HFFc6 (cell line): ENCODE measurements around the gene RAD51D. TPM values are rescaled to one million over a fixed set of nuclear protein-coding genes. Genes with fewer than 3 reads are reported as not detected.

Experiments
- DNase-seq: peaks from one replicate; pipeline ENCODE4 v3.0.0-alpha.2; 2018
- H3K27ac Mint-ChIP-seq: 2 replicates; pipeline ENCODE4 v1.8.0; 2020; ENCODE audit warnings: mild to moderate bottlenecking, mixed read lengths
- H3K27me3 Mint-ChIP-seq: 2 replicates; pipeline ENCODE4 v1.8.0; 2021; ENCODE audit warnings: mild to moderate bottlenecking, moderate library complexity, mixed read lengths; ENCODE audit not compliant: insufficient read depth
- H3K36me3 Mint-ChIP-seq: 2 replicates; pipeline ENCODE4 v1.8.0; 2021; ENCODE audit warnings: low read depth, mixed read lengths
- H3K4me1 Mint-ChIP-seq: 2 replicates; pipeline ENCODE4 v1.8.0; 2020; ENCODE audit warnings: low read depth, mixed read lengths
- H3K4me3 Mint-ChIP-seq: 2 replicates; pipeline ENCODE4 v1.8.0; 2020; ENCODE audit warnings: mild to moderate bottlenecking, moderate library complexity, mixed read lengths
- H3K9me3 Mint-ChIP-seq: 2 replicates; pipeline ENCODE4 v1.8.0; 2020; ENCODE audit warnings: mild to moderate bottlenecking, mixed read lengths
- CTCF ChIP-seq: fragments of 200-600 bp; sonication (generic); IDR thresholded peaks from 2 replicates; pipeline ENCODE4 v1.5.0; 2021; ENCODE audit warnings: antibody characterized with exemption, mild to moderate bottlenecking
- total RNA-seq, 6 experiments: library from RNA; stranded (reverse); fragmentation: NEBNext Ultra II Directional; extraction: Animal tissue kit (Norgen Biotek cat#: 25700); gene quantifications; 2 replicates in 1 of 6; 3 replicates in 5 of 6; pipeline ENCODE4 v1.2.3, GENCODE V29; 2021

Gene RAD51D
- total RNA-seq, 6 experiments from 2014 or later, result 8.9 to 14.1 (median 12.7) TPM

DNA sequence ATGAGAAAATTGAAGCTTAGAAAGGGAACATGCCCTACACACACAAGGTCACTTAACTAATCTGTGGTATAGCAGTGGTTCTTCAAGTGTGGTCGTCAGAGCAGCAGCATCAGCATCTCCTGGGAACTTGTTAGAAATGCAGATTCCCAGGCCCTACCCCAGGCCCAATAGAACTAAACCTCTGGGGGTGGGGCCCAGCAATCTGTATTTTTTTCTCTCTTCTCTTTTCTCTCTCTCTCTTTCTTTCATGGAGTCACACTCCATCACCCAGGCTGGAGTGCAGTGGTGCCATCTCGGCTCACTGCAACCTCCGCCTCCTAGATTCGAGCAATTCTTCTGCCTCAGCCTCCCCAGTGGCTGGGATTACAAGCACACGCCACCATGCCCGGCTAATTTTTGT, 18.6 kb upstream of the RAD51D start:
- peaks cover 6% of the 10 kb centered on the region; the same call in 1 of the 2 replicates for H3K4me1 Mint-ChIP-seq
- no peak overlapping the region for H3K27ac Mint-ChIP-seq
- no peaks in the 10 kb centered on the region for H3K9me3 Mint-ChIP-seq
- H3K27me3 Mint-ChIP-seq, result no peaks in the 10 kb centered on the region; the same call in 1 of the 2 replicates
- H3K4me3 Mint-ChIP-seq, result no peak overlapping the region
- peaks cover 31% of the 10 kb centered on the region for H3K36me3 Mint-ChIP-seq
- no peak for DNase-seq
- no peak for TF ChIP-seq CTCF

DNA sequence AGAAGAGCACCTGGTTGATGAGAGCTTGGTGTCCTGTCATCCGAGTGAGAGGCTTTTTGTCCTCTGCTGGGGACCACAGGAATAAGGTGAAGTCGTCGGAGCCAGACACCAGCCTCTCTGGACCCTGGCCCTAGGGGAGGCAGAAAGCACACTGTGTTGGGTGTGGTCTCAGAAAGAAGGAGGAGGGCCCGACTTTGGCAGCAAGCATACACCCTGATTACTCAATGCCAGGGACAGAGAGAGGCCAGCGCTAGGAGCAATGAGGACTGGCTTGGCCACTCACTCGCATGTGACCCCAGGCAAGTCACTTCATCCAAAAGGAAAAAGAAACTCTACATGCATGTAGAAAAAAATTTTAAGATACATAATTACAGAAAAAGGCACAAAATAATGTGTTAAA, 15.7 kb upstream of the RAD51D start:
- no peaks in the 10 kb centered on the region; the same call in 1 of the 2 replicates for H3K27me3 Mint-ChIP-seq
- H3K27ac Mint-ChIP-seq, result no peak overlapping the region
- no peak for DNase-seq
- H3K4me1 Mint-ChIP-seq, result no peaks in the 10 kb centered on the region
- peaks cover 38% of the 10 kb centered on the region for H3K36me3 Mint-ChIP-seq
- TF ChIP-seq CTCF, result no peak
- no peaks in the 10 kb centered on the region for H3K9me3 Mint-ChIP-seq
- no peak overlapping the region for H3K4me3 Mint-ChIP-seq

DNA sequence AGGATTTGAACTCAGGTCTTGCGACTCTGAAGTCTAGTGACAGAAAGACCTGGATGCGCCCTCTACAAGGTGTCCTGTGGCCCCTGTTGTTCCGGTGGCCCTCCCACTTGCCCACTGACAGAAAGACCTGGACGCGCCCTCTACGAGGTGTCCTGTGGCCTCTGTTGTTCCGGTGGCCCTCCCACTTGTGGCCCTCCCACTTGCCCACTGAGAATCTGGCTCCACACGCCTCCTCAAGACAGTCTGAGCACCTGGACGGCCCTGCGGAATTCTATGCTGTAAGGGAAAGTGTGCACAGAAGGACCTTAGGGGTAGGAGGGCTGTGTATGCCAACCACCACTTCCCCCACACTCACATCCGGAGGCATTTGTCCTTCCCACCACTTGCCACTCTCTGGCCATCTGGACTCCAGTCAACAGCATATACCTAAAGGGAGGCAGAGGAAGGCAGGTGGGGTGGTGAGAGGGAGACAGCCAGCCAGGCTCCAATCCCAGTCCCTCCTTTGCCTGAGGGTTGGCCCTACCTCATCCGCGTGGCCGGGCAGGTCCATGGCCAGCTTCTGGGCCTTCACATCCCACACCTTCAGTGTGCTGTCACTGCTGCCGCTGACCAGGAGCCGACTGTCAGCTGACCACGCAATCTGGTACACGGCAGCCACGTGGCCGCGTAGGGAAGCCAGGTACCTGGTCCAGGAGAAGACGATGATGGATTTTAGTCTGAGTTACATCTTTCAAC, 13.3 kb upstream of the RAD51D start:
- Mint-ChIP-seq H3K4me3 (no peak overlapping the region), H3K4me1 (peaks cover 17% of the 10 kb centered on the region), H3K27ac (no peak overlapping the region), H3K27me3 (no peaks in the 10 kb centered on the region; the same call in 1 of the 2 replicates), H3K36me3 (peaks cover 31% of the 10 kb centered on the region), H3K9me3 (no peaks in the 10 kb centered on the region)
- TF ChIP-seq CTCF, result no peak
- no peak for DNase-seq

DNA sequence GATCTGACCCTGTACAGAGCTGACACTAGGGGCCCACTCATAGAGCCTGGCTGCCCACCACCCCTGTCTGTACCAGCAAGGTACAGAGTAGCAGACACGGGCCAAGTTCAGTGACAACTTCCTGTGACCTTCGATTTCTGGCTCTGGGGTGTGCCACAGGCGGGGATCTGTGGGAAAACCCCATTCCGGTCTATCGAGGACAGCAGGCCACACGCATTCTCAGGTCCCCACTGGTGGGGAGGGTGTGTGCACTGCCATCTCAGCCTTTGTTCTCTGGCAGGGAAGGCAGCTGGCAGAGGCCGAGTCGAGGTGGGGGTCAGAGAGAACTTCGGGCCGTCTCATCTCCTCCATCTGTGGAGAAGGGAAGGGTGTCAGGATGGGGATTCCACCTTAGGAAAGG, 12.4 kb upstream of the RAD51D start:
- no peaks in the 10 kb centered on the region; the same call in 1 of the 2 replicates for H3K27me3 Mint-ChIP-seq
- peaks cover 30% of the 10 kb centered on the region for H3K36me3 Mint-ChIP-seq
- no peak overlapping the region for H3K4me3 Mint-ChIP-seq
- no peak for TF ChIP-seq CTCF
- H3K4me1 Mint-ChIP-seq, result peaks cover 25% of the 10 kb centered on the region
- no peak for DNase-seq
- no peaks in the 10 kb centered on the region for H3K9me3 Mint-ChIP-seq
- H3K27ac Mint-ChIP-seq, result no peak overlapping the region

DNA sequence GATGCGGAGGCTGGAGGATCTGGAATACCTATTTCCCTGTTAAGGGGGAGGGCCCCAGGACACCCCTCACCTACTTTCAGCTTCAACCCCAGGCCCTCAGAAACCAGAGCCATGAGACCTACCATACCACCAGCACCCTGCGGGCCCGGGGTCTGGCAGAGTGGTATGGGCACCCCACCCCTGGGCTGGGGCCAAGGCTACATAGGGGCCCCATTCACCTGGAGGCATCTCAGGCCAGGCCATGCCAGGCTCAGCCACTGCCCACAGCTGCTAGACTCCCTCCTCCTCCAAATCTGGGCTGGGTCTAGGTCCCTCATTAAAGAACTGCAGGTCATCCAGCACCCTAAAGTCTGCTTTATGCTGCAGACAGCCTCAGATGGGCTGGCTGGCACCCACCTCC, 10.7 kb upstream of the RAD51D start:
- peaks cover 23% of the 10 kb centered on the region for H3K36me3 Mint-ChIP-seq
- H3K27me3 Mint-ChIP-seq, result no peaks in the 10 kb centered on the region; the same call in 1 of the 2 replicates
- no peak overlapping the region for H3K27ac Mint-ChIP-seq
- no peaks in the 10 kb centered on the region for H3K9me3 Mint-ChIP-seq
- peaks cover 25% of the 10 kb centered on the region for H3K4me1 Mint-ChIP-seq
- no peak for TF ChIP-seq CTCF
- no peak for DNase-seq
- no peak overlapping the region for H3K4me3 Mint-ChIP-seq
